ENCODE data around the gene BTG1. TPM values are rescaled to one million over a fixed set of nuclear protein-coding genes. Genes with fewer than 3 reads are reported as not detected.

Gene BTG1
- total and polyA plus RNA-seq, 8 donors: 87.9 to 308 (median 262) TPM

DNA sequence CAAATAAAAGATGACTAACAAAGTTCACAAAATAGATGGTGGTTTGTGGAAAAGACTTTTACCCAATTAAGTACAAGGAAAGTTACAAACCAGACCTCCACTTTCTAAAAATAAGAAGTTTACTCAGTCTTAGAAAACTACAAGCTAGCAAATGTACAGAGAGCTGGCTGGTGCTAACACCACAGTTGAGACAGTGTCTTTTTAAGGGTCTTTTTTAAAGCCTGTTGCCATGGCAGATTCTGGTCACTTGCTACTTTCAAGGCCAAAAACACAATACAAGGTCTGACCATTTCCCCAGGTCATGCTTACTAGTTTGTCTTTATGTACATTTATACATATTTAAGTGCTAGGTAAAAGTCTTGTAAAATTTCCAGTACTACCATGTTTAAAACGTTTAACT, 2.4 kb downstream of the BTG1 start:
- Histone ChIP-seq H3K27me3 (no peaks in the 10 kb centered on the region), H3K36me3 (peaks cover 0 to 26% of the 10 kb centered on the region in 2 donors), H3K4me1 (peaks cover 13 to 42% of the 10 kb centered on the region in 2 donors), H3K4me3 (peak overlapping the region; percentile 76 to 85), H3K27ac (peak overlapping the region; percentile 99 to 100), H3K9me3 (no peaks in the 10 kb centered on the region)
- intact Hi-C loops (cut with DNase I): no loop called here
- TF ChIP-seq, protein P1, sequence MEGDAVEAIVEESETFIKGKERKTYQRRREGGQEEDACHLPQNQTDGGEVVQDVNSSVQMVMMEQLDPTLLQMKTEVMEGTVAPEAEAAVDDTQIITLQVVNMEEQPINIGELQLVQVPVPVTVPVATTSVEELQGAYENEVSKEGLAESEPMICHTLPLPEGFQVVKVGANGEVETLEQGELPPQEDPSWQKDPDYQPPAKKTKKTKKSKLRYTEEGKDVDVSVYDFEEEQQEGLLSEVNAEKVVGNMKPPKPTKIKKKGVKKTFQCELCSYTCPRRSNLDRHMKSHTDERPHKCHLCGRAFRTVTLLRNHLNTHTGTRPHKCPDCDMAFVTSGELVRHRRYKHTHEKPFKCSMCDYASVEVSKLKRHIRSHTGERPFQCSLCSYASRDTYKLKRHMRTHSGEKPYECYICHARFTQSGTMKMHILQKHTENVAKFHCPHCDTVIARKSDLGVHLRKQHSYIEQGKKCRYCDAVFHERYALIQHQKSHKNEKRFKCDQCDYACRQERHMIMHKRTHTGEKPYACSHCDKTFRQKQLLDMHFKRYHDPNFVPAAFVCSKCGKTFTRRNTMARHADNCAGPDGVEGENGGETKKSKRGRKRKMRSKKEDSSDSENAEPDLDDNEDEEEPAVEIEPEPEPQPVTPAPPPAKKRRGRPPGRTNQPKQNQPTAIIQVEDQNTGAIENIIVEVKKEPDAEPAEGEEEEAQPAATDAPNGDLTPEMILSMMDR (IDR thresholded peaks at IDR 0.05): no peak
- ATAC-seq (no peak), DNase-seq (no peak)

GRCh38 chr12:92142251-92142926, 3.3 kb downstream of the BTG1 start:
- Histone ChIP-seq H3K36me3 (peaks cover 0 to 26% of the 10 kb centered on the region in 2 donors), H3K4me1 (peaks cover 15 to 48% of the 10 kb centered on the region in 2 donors), H3K27ac (peak overlapping the region; percentile 99 to 100), H3K9me3 (no peaks in the 10 kb centered on the region), H3K4me3 (peak overlapping the region; percentile 76 to 85), H3K27me3 (no peaks in the 10 kb centered on the region)
- DNase-seq (no peak), ATAC-seq (no peak)
- TF ChIP-seq, protein P1 (IDR thresholded peaks at IDR 0.05): no peak
- intact Hi-C loops (cut with DNase I): no loop called here

GRCh38 chr12:92141591-92142121, 4.0 kb downstream of the BTG1 start:
- H3K4me1 ChIP-seq: peaks cover 17 to 49% of the 10 kb centered on the region in 2 donors
- ATAC-seq (no peak), DNase-seq (no peak)
- no peaks in the 10 kb centered on the region for H3K9me3 ChIP-seq
- H3K27me3 ChIP-seq: no peaks in the 10 kb centered on the region
- H3K36me3 ChIP-seq: peaks cover 0 to 26% of the 10 kb centered on the region in 2 donors
- H3K27ac ChIP-seq: peak overlapping the region; percentile 99 to 100
- TF ChIP-seq, protein P1 (IDR thresholded peaks at IDR 0.05): no peak
- peak overlapping the region; percentile 76 to 85 for H3K4me3 ChIP-seq
- intact Hi-C loops (cut with DNase I): no loop called here

- ATAC-seq (no peak), DNase-seq (no peak)
- H3K27ac ChIP-seq: peak overlapping the region; percentile 99 to 100
- H3K4me1 ChIP-seq: peaks cover 22 to 53% of the 10 kb centered on the region in 2 donors
- H3K36me3 ChIP-seq: peaks cover 0 to 26% of the 10 kb centered on the region in 2 donors
- intact Hi-C loops (cut with DNase I): no loop called here
- no peaks in the 10 kb centered on the region for H3K9me3 ChIP-seq
- H3K4me3 ChIP-seq: peak overlapping the region; percentile 76 to 85
- TF ChIP-seq, protein P1 (IDR thresholded peaks at IDR 0.05): no peak
- no peaks in the 10 kb centered on the region for H3K27me3 ChIP-seq
Measured at GRCh38 chr12:92140896-92141536, 4.6 kb downstream of the BTG1 start.

DNA sequence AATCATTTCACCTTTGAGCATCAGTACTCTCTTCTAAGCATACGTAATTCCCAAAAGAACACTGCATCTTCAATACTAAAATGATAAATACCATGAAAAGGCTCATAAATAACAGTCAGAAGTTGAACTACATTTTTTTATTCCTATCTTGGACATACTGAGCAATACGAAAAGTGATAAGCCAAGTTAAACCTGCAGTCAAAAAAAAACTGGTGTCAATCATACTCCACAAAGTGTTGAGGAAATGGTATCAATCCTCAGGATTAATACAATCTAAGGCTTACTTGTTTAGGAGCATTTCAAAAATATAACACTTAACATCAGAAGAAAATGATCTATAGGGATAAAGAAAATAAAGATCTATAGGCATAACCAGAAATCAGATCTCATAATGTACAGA, 5.5 kb downstream of the BTG1 start:
- peaks cover 0 to 26% of the 10 kb centered on the region in 2 donors for H3K36me3 ChIP-seq
- intact Hi-C loops (cut with DNase I): no loop called here
- H3K27me3 ChIP-seq: no peaks in the 10 kb centered on the region
- peaks cover 30 to 62% of the 10 kb centered on the region in 2 donors for H3K4me1 ChIP-seq
- peak overlapping the region; percentile 99 to 100 for H3K27ac ChIP-seq
- ATAC-seq (no peak), DNase-seq (no peak)
- H3K4me3 ChIP-seq: peak overlapping the region; percentile 76 to 85
- TF ChIP-seq, protein P1 (IDR thresholded peaks at IDR 0.05): no peak
- H3K9me3 ChIP-seq: no peaks in the 10 kb centered on the region

Data from left lung (tissue), 10 donors.